GM21515 (cell line): ENCODE data around the gene CYB5D1.

ENCODE experiments used
- ATAC-seq: cut with Tn5 transposase; IDR thresholded peaks from one replicate; pipeline ENCODE4 v1.9.1; 2021; ENCODE audit not compliant: unreplicated experiment

CYB5D1 gene

DNA sequence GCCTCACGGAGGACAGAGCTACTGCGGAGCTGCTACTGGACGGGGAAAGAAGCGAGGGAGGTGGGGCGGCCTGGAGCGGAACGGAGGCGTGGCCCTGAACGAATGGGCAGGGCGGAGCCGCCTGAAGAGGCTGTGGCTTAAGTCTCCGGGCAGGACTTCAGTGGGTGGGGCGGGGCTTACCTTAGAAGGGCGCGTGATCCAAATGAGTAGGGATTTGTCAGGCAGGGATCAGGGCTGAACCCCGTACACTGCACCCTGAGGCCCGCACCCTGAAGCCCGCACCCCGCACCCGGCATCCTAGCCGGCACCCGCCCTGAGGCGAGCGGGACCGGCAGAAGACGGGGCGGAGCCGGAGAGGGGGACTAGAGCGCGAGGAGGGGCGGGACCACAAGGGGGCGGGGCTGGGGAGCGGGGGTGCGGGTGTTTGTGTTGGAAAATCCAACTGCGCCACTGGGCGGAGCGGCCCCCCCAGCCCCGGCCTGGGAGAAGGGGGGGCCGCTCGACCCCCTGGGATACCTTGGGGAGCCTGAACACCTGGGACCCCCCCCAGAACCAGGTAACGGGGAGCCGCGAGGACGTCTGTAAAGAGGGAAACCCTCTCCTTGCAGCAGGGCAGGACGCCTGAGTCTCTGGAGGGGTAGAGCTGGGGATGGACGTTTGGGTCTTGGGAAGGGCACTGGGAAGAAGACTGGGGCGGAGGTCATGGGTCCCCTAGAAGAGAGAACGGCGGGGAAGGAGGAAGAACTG, 23.8 kb upstream of the CYB5D1 start, which contains the start of gene KDM6B:
Gene KDM6B (plus strand): TSS at position 423 of the 747 bp plus-strand sequence. CDS start 11,338 bp downstream, outside the sequence.
- ATAC-seq: peak; percentile 44

DNA sequence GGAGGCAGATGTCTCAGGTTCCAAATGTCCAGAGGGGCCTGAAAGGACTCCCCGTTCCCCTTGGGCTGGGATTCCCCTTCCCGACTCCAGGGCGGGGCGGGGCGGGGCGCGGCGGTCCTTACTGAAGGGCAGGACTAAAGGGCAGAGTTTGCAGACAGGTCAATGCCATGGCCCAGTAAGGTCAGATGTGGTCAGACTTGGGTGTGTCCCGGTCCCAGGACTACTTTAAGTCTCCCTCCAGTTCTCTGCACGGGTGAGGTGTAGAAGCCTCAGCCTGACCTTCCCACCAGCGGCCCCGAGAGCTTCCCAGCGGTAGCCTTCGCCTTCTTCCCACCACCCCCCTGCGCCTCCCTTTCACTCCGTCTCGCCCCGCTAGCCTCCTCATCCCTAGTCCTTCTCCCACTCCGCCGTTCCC, 23.3 kb upstream of the CYB5D1 start:
- ATAC-seq: no peak

DNA sequence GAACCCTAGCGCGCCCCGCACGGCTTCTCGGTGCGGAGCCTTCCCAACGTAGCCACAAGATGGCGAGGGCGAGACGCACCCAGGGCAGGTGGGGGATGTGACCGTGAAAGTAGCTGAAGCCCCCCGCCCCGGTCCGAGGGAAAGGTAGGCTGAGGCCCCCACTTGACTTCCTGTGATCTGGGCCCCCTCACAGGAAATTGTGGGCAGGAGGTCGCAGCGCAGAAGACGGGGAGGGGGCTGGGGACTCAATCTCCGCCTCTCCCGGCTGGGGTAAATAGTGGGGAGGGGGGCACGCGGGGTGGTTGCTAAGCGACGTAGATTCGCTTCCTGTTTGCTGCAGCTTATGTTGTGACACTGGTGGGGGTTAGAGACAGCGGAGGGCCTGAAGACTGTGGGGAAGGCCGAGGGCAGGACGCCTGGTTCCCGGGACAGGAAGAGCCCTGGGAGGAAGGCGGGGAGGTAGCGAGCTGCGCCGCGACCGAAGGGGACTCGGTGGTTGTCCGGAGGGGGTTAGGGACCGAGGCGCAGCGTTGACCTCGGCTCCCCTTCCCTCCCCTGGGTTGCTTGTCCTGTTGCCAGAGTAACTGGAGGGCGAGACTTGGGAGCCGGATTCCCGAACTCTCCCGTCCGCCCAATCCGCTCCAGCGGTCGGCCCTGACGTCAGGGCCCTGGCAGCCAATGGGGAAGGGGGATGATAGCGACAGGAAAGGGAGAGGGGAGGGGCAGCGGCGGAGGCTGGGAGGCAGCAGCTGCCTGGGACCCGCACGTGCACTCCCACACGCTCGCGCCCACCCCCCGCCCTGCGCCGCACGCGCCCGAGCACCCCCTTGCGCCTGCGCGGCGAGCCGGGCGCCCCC, 22.6 kb upstream of the CYB5D1 start:
- ATAC-seq: peak; percentile 40

DNA sequence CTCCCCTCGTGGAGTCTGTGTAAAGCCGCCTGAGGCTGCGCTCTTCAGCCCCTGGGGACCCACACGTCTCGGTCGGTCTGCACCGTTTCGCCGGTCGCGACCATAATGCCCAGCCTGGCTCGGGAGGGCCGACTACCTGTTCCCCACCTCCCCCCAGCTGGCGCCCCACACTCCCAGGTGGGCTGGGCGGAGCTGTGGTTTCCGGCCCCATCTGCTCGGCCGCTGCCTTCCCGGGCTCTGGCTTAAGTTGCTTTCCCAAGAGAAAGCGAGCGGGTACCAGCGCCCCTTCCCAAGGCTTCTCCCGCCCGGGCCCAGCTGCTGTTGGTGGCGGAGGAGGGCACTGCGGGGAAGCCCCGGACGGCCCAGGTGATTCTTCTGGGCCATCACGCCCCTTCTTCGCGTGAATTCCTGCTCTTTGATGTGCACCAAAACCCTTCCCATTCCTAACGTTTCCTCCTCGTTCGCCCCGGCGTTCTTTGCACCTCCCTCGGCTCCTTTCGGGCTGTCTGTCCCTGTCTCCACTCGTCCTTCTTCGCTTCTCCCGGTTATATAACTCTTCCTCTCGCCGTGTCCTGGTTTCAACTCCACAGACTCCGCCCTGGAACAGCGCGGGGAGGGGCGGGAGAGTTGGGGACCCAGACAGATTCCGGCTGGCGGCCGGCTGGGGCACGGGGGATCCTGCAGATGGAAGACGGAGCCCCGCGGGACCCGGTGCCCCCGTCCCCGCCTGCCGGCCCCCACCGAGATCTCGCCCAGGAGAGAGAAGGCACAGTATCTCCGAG, 21.8 kb upstream of the CYB5D1 start:
- peak; percentile 17 for ATAC-seq

GRCh38 chr17:7836596-7837407, 21.0 kb upstream of the CYB5D1 start:
- no peak for ATAC-seq

DNA sequence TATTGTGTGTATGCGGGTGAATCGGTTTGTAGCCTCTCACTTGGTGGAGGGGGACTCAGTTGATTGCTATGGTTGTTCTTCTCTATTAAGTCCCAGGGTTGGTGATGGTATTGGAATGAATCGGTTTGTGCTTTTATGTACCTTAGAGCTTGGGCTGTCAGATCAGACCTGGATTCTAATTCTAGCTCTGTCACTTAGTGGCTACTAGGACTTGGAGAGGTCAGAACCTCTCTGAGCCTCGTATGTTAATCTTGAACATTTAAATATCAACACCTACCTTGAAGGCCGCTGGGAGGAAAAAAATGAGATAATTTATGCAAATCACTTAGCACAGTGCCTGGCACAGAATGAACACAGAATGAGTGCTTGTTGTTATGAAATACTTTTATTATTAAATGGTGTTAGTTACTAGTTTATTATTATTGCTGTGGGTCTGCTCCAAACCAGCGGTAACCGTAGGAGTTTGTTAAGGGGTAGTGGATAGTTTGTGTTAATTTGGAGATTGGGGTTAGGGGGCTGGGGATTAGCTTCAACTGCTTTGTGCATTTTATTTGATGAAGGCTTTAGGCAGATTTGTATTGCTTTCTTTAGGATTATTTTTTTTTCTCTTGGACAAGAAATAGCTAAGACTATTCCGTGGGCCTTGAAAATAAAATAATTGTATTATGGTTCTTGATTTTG, 20.3 kb upstream of the CYB5D1 start:
- no peak for ATAC-seq

DNA sequence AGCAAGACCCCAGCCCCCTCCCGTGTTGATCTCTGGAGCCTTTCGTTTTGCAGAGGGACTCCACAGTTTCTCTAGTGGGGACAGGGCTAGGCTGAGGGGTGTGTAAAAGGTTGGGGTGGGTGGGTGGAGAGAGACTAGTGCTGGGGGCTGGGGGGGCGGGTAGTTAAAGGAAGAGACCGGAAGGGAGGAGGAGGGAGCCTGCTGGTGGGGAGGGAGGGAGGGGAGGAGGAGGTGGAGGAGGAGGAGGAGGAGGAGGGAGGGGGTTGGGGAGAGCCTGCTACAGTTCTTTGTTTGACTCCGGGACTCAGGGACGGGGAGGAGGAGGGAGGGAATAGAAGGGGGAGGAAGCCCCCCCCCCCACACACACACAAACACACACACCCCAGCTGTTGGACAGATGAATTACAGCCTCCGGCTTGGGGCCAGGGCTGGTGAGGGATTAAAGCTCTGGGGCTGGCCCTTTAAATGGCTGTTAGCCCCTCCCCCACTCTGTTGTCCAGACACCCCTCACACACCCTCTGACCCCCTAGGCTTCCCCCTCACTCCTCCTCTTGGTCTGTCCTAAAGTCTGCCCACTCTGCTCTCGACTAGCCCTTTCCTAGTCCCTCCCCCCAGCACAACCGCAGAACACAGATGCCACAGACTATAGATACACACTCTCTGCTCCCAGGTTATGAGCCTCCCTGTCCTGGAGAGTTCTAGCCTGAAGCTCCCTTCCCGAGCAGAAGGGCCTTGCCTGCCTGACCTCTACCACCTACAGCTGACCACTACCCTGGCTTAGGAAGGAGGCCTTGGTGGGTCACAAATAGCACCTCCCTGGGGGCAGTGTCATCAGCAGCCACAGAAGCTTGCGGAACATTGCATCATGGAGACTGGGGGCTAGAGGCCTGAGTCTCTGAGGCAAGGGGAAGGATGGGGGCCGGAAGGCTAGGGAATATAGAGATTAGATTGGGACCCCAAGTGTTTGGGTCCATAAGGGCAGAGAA, 19.4 kb upstream of the CYB5D1 start:
- ATAC-seq: no peak

DNA sequence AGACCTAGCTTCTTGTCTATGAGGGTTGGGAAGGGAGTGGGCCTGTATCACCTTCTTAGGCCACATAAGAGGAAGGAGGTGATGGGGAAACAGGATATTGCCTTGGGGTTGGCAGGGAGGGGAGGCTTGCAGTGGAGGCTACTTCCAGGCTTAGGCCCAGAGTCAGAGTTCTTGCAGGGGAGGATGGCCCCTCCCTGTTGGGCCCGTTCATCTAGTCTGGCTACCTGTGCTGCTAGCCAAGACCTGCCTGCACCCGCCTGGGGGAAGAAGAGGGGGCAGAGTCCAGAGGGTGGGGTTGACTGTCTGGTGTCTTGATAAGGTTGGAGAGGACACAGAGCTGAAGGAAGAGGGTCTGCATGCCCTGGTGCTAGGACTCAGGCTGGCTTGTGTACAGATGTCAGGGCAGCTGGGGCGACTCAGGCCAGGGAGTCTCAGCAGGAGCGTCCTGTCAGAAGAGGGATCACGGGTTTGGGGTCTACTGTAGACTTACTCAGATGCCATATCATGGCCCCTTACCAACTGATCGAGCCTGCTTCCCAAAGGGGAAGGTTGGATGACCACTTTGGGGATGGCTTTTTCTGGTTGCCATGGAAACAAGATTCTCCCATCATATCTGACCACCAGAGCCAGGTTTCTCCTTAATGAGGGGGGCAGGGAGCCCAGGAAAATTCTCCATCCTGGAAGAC, 18.5 kb upstream of the CYB5D1 start:
- no peak for ATAC-seq

DNA sequence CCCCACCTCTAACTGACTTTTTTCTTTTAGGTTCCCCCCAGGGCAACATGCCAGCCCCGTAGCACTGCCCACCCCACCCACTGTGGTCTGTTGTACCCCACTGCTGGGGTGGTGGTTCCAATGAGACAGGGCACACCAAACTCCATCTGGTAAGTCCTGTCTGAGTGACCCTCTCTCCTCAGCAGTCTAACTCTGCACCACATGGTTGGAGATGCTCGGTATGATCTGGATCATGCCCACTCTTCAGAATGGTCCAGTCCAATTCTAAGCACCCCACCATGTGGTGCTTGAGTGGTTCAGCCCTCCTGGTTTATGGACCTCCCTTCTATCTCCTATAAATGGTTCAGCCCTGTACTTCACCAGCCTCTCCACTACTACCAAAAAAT, 17.9 kb upstream of the CYB5D1 start:
- ATAC-seq: no peak

DNA sequence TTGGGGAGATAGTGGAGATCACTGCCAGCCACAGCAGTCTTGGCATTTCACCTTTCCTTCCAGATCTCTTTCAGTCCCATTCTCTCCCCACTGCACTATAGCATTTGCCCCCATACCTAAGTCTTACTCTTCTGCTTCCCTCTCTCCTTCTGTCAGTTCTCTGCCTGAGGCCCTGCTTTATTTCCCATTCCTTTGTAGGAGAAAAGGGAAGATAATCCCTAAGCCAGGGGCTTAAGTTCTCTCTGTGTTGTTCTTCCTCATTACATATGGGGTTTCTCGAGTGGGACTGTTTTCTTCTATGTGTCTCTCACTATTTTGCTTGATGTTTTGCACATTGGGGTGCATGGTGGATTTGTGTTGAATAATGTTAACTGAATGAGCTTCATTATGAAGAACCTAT, 17.4 kb upstream of the CYB5D1 start:
- no peak for ATAC-seq

DNA sequence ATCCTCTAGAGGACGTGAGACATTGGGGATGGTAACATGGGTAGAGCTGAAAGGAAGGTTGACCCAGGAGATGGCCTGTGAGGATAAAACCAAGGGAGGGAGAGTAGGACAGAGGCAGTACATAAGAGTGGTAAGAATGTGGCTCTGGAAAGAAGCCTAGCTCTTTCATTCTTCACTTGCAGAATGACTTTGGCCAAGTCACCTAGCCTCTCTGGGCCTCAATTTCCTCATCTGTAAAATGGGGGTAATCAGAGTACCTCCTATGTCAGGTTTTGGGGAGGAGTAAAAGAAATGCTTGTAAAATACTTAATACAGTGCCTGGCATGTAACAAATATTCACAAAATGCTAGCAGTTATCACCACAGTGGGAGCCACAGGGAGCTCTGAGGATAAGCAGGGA, 16.9 kb upstream of the CYB5D1 start:
- no peak for ATAC-seq

- no peak for ATAC-seq
These were observed 16.3 kb upstream of the CYB5D1 start for GRCh38 chr17:7841396-7841914.

- ATAC-seq: peak; percentile 20
These were observed 15.9 kb upstream of the CYB5D1 start for GRCh38 chr17:7841915-7842379.

- peak; percentile 29 for ATAC-seq
These were observed 15.2 kb upstream of the CYB5D1 start for GRCh38 chr17:7842380-7843256.

GRCh38 chr17:7843257-7843535, 14.6 kb upstream of the CYB5D1 start:
- peak; percentile 0 for ATAC-seq

DNA sequence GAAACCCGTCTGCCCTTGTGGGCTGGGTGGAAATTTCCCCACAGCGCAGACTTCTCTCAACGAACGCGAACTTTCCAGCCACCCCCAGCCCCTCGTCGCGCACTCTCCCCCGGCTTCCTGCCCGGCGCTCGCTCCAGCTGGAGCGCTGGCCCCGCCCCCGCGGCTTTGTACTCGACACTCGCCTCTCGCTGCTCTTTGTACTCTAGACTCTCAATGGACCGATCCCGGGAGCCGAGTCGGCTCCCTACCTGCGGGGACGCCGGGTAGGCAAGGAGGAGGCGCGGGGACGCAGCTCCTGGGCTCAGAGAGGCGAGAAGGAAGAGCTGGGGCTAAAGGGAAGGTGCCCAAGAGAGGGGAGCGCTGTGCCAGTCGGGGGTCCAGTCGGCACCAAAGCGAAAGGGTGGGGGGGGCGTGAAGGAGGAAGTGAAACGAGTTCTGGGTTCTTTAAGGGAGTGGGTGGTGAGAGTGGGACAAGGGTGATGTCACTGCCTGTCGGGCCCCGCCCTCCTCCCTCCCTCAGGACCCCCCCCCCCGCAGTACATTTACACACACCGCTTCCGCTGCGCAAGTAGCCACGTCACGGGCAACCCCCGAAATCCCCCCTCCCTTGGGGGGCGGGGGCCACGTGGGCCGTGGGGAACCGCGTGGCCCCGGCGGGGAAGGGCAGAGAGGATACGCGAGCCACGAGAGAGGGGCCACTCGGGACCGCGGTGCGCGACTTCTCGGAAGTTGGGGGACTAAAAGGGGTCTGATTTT, 14.1 kb upstream of the CYB5D1 start:
- ATAC-seq: peak; percentile 28
